C4-2B (cell line): ENCODE data around the gene MRPS23.

Source experiments
- H3K27ac ChIP-seq: fragments of 450-650 bp; 2 replicates; pipeline ENCODE4 v1.5.1; 2017
- ZFX ChIP-seq: fragments of 450-650 bp; IDR thresholded peaks from 2 replicates; pipeline ENCODE4 v1.6.1; 2017
- TF ChIP-seq, protein P1 (sequence below): fragments of 450-650 bp; conservative IDR thresholded peaks from 2 replicates; pipeline ENCODE4 v1.5.1; 2017; ENCODE audit warnings: mild to moderate bottlenecking

The MRPS23 gene

GRCh38 chr17:57876866-57877237 is 27.0 kb upstream of the MRPS23 start:
- H3K27ac ChIP-seq: no peak overlapping the region
- TF ChIP-seq ZFX: no peak
- TF ChIP-seq, protein P1, sequence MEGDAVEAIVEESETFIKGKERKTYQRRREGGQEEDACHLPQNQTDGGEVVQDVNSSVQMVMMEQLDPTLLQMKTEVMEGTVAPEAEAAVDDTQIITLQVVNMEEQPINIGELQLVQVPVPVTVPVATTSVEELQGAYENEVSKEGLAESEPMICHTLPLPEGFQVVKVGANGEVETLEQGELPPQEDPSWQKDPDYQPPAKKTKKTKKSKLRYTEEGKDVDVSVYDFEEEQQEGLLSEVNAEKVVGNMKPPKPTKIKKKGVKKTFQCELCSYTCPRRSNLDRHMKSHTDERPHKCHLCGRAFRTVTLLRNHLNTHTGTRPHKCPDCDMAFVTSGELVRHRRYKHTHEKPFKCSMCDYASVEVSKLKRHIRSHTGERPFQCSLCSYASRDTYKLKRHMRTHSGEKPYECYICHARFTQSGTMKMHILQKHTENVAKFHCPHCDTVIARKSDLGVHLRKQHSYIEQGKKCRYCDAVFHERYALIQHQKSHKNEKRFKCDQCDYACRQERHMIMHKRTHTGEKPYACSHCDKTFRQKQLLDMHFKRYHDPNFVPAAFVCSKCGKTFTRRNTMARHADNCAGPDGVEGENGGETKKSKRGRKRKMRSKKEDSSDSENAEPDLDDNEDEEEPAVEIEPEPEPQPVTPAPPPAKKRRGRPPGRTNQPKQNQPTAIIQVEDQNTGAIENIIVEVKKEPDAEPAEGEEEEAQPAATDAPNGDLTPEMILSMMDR: no peak

DNA sequence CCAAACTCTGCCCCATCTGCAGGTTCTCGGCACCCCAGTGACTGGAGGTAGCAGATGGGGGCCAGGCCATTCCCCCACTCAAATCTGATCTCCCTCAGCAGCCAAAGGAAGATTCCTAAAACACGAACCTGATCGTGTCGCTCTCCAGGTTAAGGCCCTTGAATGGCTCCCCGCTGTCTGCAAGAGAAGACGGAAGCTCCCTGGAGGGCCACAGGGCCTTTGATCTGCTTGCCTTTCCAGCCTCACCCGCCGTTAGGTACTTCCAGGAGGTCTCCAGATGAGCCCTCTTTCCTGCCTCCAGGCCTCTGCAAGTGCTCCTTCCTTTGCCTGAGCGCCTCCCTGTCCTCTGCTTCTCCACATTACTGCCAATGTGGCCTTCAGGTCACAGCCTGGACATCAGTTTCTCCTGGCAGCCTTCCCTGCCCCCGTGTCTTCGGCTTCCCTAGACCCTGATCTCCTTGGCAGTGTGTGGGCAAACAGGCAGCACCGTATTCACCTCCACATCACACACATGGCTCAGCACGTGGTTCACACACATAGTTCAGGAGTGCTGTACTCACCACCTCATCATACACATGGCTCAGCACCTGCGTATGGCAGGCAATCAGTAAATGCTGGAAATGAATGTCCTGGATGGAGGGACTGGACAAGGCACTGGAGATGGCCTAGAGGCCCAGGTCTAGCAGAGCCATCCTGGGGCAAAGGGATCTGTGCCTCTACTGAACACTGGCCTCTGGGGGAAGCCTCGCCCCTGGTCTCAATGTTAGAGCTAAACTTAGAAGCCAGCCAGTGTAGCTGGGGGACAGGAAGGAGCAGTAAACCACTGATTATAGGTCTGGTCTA is 26.4 kb upstream of the MRPS23 start:
- no peak for TF ChIP-seq ZFX
- TF ChIP-seq, protein P1: no peak
- H3K27ac ChIP-seq: no peak overlapping the region

DNA sequence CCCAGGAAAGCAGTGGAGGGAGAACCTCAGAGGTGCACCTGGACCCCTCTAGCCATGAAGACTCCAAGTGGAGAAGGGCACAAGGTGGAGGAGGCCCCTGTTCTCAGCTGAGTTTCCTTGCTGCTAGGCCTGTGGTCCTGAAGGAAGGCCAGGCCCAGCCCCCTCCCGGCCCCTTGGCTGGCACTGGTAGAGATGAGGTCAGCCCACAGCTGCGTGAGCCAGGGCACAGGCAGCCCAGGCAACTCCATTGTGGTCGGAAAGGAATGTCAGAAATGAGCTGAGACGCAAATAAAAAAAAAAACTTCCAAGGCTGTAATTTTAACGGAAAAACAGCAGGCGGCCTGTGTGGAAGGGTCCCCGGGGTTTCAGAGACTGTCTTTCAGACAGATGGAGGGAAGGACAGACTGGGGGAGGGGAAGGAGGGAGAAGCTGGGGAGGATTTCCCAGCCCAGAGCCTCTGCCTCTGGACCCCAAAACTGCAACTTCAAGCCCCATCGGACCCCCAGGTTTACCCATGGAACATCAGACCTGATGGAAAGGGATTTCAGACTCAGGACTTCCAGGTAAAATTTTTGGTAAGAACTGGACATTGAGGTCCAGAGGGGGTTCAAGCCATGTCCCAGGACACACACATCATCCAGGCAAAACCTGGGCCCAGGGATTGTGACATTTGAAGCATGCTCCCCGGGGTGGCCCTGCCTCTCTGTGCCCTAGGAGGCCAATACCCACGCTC is 25.6 kb upstream of the MRPS23 start:
- no peak for TF ChIP-seq ZFX
- TF ChIP-seq, protein P1: no peak

DNA sequence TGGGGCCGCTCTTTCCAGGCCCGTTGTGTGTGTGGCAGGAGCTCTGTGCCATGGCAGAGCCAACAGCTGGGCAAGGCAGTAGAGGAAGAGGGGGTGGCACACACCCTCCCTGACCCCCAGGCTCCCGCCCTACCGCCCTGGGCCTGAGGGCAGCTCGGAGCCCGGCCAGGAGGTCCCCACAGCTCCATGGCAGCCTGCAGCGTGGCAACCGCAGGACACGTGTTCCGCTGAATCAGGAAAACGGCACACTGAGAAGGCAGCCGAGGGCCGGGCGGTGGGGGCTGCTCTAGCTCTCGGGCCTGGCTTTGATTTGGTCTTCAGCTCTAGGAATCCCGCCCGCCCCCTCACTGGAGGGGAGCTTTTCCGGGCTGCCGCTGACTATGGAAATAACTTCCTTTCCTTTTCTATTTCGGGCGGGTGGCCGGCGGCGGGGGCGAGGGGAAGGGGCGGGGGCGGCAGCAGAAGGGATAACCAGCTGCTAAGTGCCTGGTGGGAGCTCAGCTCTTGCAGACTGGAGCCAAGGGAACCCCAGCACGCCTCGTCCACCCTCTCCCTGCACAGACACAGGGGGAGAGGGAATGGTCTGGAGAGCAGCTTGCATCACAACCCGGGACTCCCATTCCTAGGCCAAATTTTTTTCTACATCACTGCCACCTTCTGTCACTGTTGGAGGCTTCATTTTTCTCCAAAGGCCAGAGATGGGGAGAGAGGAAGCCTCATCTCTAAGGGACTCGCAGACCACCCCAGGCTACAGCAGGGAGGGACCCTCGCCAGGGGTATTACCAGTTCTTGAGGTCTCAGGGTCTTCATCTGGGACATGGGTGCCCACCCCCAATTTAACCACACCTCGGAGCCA is 24.8 kb upstream of the MRPS23 start:
- TF ChIP-seq, protein P1: no peak
- no peak for TF ChIP-seq ZFX
- no peak overlapping the region for H3K27ac ChIP-seq

More for the DNA sequence above, 25.6 kb upstream of the MRPS23 start:
- H3K27ac ChIP-seq: no peak overlapping the region

DNA sequence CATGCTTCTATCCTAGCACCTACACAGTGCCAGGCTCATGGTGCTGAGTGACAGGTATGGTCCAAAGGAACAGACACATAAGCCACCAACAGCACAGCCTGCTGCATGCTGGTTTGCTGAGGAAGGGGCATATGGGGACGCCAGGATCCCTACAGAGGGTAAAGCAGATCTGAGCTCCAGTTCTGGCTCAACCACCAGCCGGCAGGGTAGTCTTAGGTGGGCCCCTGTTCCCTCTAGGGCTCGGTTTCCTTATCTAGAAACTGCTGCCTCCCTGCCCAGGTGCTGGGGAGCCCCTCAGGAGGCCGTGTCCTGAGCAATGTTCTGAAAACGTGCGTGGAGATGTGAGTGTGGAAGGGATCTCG is 24.2 kb upstream of the MRPS23 start:
- TF ChIP-seq, protein P1: no peak
- no peak for TF ChIP-seq ZFX
- H3K27ac ChIP-seq: no peak overlapping the region

- TF ChIP-seq, protein P1: no peak
- TF ChIP-seq ZFX: no peak
- H3K27ac ChIP-seq: no peak overlapping the region
These were observed 23.6 kb upstream of the MRPS23 start for GRCh38 chr17:57873261-57874057.
